ENCODE measurements around the gene CD226. TPM values are rescaled to one million over a fixed set of nuclear protein-coding genes. Genes with fewer than 3 reads are reported as not detected.

CD226 gene
- 0.05 TPM for total RNA-seq (ENCODE audit: unreplicated experiment)
- long read RNA-seq, partial matches to known transcripts = 0 of 1 reads
- long read RNA-seq, other reads (novel, unspliced or antisense) = 1 of 1 reads

GRCh38 chr18:69947361-69948133, at the start of gene CD226:
TSS of gene CD226 (minus strand) at chr18:69947873. CDS start at chr18:69947406, 467 bp downstream.
- TF ChIP-seq CTCF (IDR thresholded peaks at IDR 0.05; ENCODE audit: partially characterized antibody, unreplicated experiment) = no peak
- no peaks in the 10 kb centered on the region for H3K36me3 Mint-ChIP-seq (ENCODE audit: unreplicated experiment)
- no peak within 1 kb of the TSS for H3K27ac Mint-ChIP-seq (ENCODE audit: unreplicated experiment)
- no peak for DNase-seq
- no peaks in the 10 kb centered on the region for H3K27me3 Mint-ChIP-seq (ENCODE audit: unreplicated experiment)
- no peaks in the 10 kb centered on the region for H3K9me3 Mint-ChIP-seq (ENCODE audit: unreplicated experiment)
- no peaks in the 10 kb centered on the region for H3K4me1 Mint-ChIP-seq (ENCODE audit: low read depth, unreplicated experiment)
- H3K4me3 Mint-ChIP-seq (ENCODE audit: unreplicated experiment) = no peak within 1 kb of the TSS

DNA sequence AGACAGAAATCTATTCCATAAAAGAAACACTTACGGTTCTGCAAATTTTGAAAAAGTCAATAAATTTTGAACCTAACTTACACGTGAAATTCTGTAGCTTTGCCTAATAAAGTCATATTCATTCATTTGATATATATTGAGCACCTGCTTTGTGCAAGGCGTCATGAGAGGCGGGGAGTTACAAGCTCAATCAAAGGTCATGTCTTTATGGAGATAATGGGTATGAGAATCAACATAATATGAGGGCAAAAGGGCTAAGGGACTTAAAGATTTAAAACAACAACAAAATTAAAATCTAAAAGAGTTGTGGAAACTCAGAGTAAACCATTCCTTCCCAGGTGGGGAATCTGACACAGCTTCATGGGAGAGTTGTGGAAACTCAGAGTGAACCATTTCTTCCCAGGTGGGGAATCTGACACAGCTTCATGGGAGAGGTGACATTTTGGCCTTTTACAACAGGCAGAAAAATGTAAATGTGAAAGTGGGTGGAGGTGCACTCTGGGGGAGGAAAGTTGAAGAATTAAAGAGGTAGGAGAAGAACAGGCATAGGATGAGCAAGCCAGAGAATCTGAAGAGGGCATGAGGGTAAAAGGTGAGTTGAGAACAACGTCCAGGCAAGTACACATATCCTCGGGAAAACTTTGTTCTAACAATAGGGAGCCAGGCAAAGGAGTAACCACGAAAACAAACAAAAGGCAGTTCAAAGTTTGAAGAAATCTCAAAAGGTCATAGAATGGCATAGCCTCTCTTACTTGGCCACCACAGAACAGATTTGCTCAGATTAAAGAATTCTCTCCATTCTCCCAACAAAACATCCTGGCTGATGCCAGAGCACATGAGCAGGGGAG, 49.5 kb upstream of the CD226 start:
- H3K27me3 Mint-ChIP-seq (ENCODE audit: unreplicated experiment) = no peaks in the 10 kb centered on the region
- no peak overlapping the region for H3K4me3 Mint-ChIP-seq (ENCODE audit: unreplicated experiment)
- no peak overlapping the region for H3K27ac Mint-ChIP-seq (ENCODE audit: unreplicated experiment)

DNA sequence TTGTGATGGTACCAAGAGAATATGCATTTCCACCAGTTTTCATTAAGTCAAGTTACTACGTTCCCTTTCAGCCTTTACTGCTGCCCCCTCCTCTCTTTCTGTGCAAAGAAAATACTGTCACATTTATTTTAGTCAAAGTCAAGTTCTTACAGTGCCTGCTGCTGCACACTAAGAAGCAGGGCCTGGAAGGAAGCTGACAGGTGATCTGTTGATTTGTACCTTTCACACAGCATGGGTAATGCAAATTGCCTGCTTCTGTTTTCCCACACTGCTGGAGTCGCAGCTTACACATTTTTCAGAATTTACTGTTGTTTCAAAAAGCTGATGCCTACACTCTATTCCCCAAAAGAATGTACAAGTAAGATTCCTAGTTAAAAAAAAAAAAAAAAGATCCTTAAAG, 48.7 kb upstream of the CD226 start:
- Mint-ChIP-seq H3K4me1 (ENCODE audit: low read depth, unreplicated experiment) (peaks cover 10% of the 10 kb centered on the region), H3K27me3 (ENCODE audit: unreplicated experiment) (no peaks in the 10 kb centered on the region), H3K9me3 (ENCODE audit: unreplicated experiment) (no peaks in the 10 kb centered on the region), H3K27ac (ENCODE audit: unreplicated experiment) (no peak overlapping the region), H3K4me3 (ENCODE audit: unreplicated experiment) (no peak overlapping the region), H3K36me3 (ENCODE audit: unreplicated experiment) (no peaks in the 10 kb centered on the region)
- TF ChIP-seq CTCF (IDR thresholded peaks at IDR 0.05; ENCODE audit: partially characterized antibody, unreplicated experiment) = no peak
- DNase-seq = no peak

More for the DNA sequence above, 49.5 kb upstream of the CD226 start:
- DNase-seq = no peak
- Mint-ChIP-seq H3K4me1 (ENCODE audit: low read depth, unreplicated experiment) (peaks cover 10% of the 10 kb centered on the region), H3K36me3 (ENCODE audit: unreplicated experiment) (no peaks in the 10 kb centered on the region), H3K9me3 (ENCODE audit: unreplicated experiment) (no peaks in the 10 kb centered on the region)
- no peak for TF ChIP-seq CTCF (IDR thresholded peaks at IDR 0.05; ENCODE audit: partially characterized antibody, unreplicated experiment)

DNA sequence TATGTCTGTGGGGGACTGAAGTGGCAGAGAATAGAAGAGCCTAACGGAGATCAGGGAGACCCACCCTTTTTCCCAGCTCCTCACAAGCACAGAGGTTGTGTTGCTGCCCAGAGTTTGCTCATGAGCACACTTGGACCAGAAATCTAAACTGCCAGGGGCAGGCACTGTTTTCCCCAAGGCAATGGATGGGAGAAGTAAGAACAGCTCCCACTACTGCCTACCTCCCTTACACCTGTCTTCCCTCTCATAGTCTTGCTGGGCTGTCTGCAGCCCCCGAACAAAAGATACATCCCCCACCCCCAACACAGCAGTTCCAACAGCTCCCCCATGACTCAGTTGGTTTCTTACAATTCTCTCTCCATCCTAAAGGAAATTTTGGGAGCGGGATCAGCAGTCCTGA, 48.1 kb upstream of the CD226 start:
- Mint-ChIP-seq H3K9me3 (ENCODE audit: unreplicated experiment) (no peaks in the 10 kb centered on the region), H3K27ac (ENCODE audit: unreplicated experiment) (no peak overlapping the region), H3K4me3 (ENCODE audit: unreplicated experiment) (no peak overlapping the region), H3K36me3 (ENCODE audit: unreplicated experiment) (no peaks in the 10 kb centered on the region), H3K4me1 (ENCODE audit: low read depth, unreplicated experiment) (peaks cover 10% of the 10 kb centered on the region), H3K27me3 (ENCODE audit: unreplicated experiment) (no peaks in the 10 kb centered on the region)
- TF ChIP-seq CTCF (IDR thresholded peaks at IDR 0.05; ENCODE audit: partially characterized antibody, unreplicated experiment) = no peak
- no peak for DNase-seq
